C1 segment of cervical spinal cord (tissue), 14 donors: ENCODE measurements around the gene CSTF3.
"Not testable (repeated sequence)": the region's sequence is repeated elsewhere in the genome, so short reads cannot be mapped to it uniquely, and the experiment has no call there.

Source experiments
- DNase-seq, 14 donors: peaks; one replicate each; lab custom pipeline; 2025; lab: John Stamatoyannopoulos, UW

Gene CSTF3

DNA sequence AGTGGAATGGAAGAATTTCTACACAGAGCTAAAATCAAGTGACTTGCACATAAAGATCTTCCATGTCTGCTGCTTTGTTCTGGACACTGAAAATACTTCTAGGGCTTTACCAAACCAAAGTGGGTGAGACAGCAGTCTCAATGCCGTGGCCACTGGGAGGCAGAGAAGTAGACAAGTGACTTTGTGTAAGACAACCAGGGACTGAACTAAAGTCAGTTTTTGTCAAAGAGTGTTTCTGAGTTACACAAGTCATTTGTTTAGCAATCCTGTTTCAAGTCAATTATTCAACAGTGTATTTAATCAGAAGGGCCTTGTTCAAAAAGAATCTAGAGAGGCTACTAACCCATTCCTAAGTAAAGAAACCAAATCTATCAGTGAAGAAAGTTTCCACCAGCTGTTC lies 75.3 kb downstream of the CSTF3 start:
- DNase-seq = no peak

DNA sequence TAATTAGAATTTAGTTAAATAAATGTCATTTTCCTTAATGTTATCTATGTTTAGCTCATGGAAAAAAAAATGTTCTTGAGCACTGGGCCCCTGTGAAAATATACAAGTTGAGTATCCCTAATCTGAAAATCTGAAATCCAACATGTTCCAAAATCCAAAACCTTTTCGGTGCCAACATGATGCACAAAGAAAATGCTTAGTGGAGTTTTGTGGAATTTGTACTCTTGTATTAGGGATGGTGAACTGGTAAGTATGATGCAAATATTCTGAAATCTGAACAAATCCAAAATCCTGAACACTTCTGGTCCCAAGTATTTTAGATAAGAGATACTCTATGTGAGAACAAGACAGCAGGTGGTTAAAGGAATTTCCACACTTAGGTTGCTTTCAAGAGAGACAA lies 77.4 kb downstream of the CSTF3 start:
- no peak for DNase-seq

- DNase-seq = no peak
These were observed 88.8 kb downstream of the CSTF3 start for GRCh38 chr11:33072465-33072864.

DNA sequence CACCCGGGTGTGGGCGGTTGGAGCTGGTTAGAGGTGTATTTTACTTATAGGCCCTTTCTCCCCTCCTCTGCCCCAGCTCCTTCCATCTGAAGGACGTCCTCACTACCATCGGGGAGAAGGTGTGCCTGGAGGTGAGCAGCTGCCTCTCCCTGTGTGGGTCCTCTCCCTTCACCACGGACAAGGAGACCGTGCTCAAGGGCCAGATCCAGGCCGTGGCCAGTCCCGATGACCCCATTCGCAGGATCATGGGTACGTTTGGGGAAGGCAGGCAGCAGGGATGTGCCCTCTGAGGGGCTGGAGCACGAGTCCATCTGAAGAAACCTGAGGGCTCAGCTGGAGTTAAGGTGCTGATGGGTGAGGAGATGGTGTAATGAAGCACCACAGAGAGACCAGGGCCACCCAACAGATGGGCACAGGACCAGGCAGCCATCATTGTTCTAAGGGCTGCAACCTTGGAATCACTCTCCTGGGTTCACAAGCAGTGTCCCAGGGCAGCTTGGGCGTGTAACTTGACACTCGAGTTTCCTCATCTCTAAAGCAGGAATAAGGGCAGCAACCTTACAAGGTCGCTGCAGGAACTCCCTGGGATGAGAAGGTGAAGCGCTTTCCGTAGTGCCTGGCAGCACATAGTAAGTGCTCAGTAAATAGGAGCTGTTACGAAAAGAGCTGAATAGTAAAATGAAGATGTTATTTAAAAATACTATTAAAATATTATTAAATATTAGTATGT lies 92.5 kb downstream of the CSTF3 start:
- DNase-seq = no peak

GRCh38 chr11:33067294-33067693 lies 94.0 kb downstream of the CSTF3 start:
- DNase-seq = no peak

GRCh38 chr11:33065445-33066178 lies 95.7 kb downstream of the CSTF3 start:
- peak in 10 of 14 donors; percentile 8 to 46 (median 18) for DNase-seq

DNA sequence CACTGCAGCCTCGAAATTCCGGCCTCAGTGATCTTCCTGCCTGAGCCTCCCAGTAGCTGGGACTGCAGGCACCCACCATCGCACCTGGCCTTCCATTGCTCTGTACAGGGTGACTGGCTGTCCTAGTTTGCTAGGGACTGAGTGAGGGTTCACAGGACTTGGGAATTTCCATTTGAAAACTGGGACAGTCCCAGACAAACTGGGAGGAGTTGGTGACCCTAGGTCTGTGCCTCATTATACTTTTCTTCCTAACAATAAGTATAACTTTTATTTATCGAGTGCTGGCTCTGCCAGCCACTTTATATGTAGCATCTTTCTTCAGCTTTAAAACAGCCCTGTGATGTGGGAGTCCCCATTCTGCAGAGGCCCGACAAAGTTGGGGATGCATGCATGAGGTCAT lies 96.4 kb downstream of the CSTF3 start:
- no peak for DNase-seq

DNA sequence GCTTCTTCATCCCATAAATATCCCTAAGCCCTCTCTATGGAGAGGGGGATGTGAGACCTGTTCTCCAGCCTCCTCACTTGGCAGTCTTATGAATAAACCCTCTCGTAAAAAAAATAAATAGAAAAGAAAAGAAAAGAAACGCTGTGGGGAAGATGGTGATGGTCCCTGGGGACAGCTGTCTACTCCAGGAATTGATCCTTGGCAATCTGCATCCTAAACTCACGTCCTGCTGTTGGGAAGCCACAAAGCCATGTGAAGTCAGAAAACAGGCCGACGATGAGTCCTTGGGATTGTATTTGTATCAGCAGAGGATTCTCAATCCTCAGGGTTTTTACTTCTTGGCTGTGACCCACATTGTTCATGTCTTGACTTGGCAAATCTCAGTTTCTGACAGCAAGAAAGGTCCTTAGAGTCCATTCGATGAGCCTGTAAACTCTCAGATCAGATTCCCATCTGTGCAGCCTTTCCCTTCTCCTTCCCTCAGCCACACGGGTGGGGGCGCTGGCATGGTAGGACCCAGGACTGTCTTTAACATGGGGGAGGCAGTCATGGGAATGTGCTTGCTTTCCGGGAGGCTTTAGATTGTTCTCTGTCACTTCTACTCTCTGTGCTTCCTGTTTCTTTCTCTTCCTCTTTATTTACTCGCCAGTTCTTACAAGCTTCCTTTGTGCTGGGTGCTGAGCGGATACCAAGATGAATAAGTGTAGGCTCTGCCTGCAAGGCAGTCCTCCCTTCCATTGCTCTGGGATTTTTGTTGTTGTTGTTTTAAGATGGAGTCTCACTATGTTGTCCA lies 97.1 kb downstream of the CSTF3 start:
- peak in 4 of 14 donors; percentile 7 to 16 (median 10) for DNase-seq

DNA sequence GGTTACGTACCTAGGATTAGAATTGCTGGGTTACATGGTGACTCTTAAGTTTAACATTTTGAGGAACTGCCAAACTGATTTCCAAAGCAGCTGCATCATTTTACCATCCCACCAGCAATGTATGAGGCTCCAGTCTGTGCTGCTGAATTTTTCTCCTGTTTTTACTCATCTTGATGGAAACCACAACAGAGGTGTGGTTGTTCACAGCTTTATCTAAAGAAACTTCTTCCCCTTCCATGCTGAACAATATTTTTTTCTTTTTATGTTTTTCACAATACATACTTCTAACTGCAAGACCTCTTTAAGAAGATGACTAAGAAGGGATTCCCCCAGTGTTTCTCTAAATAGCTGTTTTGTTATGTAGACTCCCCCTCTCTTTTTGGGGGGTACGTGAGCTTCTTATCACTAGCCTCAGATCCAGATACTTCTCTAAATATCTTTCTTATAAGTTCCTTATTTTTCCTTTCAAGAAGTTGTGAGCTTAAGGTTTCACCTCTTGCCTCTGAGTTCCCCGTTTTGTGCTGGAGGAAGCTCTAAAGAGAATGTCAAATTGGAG lies 97.9 kb downstream of the CSTF3 start:
- no peak for DNase-seq

- DNase-seq = no peak
These were observed 99.1 kb downstream of the CSTF3 start for GRCh38 chr11:33062137-33062536.

GRCh38 chr11:33060271-33060670 lies 101.0 kb downstream of the CSTF3 start:
- DNase-seq = no peak

- no peak for DNase-seq
These were observed 101.8 kb downstream of the CSTF3 start for GRCh38 chr11:33059331-33060007.

DNA sequence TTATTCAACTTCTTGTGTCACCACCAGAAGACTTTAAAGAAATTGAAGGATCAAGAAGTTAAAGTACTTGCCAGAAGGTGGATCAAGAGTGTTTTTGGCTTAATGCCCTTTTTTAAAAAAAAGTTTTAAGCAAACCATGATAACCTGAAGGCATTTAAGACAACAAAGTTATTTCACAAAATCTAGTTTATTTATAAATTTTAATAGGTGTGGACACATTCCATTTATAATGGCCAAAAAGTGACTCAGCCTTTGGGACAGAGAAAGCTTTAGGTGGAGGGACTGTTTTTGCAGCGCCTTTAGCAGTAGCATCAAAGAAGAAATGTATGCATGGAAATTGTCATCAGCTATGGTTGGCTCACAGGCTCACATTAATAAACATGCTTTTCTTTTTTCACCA lies 104.0 kb downstream of the CSTF3 start:
- DNase-seq = no peak

DNA sequence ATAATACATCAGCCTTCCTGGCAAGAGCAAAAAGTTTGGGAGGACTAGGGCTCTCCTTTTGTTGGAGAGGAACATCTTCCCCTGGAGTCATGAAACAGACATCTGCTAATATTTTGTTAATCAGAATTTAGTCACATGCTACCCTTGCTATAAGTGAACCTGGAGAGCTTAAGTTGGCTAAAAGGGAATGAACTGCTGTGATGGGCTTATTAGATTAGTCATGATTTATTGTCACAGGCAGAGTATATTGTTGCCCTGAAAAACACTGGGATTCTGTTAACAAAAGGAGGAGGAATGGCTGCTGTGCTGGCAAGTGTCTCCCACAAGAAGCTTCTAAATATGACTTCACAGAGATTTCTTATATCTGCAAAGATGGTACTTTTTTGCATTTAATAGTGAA lies 105.9 kb downstream of the CSTF3 start:
- no peak for DNase-seq

GRCh38 chr11:33052231-33052630 lies 109.0 kb downstream of the CSTF3 start:
- no peak for DNase-seq

GRCh38 chr11:33049565-33050408 lies 111.5 kb downstream of the CSTF3 start:
- not testable (repeated sequence) for DNase-seq

- DNase-seq = peak in 1 of 14 donors; percentile 5
These were observed 112.6 kb downstream of the CSTF3 start for GRCh38 chr11:33048701-33049100.

- no peak for DNase-seq
These were observed 115.6 kb downstream of the CSTF3 start for GRCh38 chr11:33045551-33046255.

DNA sequence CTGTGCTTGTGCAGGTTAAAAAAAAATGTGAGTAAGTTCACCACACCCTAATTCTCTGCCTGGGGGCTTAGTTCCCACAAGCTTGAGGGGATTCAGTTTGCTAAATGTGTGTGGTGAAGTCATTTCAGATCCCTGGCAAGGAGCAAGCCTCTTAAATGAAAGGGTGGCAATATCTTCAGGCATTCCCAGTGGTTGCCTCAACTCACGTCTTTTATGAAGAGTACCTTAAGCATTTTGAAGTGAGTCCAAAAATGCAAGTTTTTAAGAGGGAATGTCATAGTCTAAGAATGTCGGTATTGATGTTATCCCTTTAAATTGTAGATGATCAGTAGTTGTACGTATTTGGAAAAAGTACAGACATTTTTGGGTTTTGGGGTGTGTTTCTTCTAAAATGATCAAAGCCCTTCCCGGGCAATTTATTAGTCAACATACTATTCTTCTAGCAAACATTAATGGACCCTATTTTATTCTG lies 117.0 kb downstream of the CSTF3 start:
- DNase-seq = no peak
